Measurements from ENCODE around the gene MBP. TPM values are rescaled to one million over a fixed set of nuclear protein-coding genes. Genes with fewer than 3 reads are reported as not detected.

Gene MBP
- total and polyA plus RNA-seq, 10 of the 15 experiments (the other 5 are each of a cell fraction or from before 2014, with no cell fraction given): 12.2 to 67.8 (median 42.1) TPM

GRCh38 chr18:77144046-77144445 lies 11.5 kb upstream of the MBP start (continued):
- no peak for TF ChIP-seq NKRF (conservative IDR thresholded peaks at IDR 0.05)

GRCh38 chr18:77143196-77143595 lies 10.6 kb upstream of the MBP start:
- CTCF ChIA-PET: no interaction called here

More at GRCh38 chr18:77143196-77143595, 10.6 kb upstream of the MBP start:
- H3K4me3 ChIP-seq: no peak overlapping the region
- FAIRE-seq (no peak), ATAC-seq (no peak), DNase-seq (ENCODE audit: low read depth, low spot score) (no peak)
- no peaks in the 10 kb centered on the region for H3K27me3 ChIP-seq (replicated peaks in 1 of 2; ENCODE audit: control insufficient read depth in 2 of 2, insufficient read depth in 2 of 2, low read length in 1 of 2)
- TF ChIP-seq CBX5 (IDR thresholded peaks at IDR 0.05; ENCODE audit: low read depth) (peak; percentile 24; the same call in 1 of the 2 replicates), EGR1 (IDR thresholded peaks at IDR 0.05; ENCODE audit: borderline replicate concordance in 1 of 2, low read depth in 2 of 2, low read length in 2 of 2) (no peak)
- no peaks in the 10 kb centered on the region for H4K20me1 ChIP-seq (ENCODE audit: control insufficient read depth, insufficient read depth)
- no peak overlapping the region for H3K4me2 ChIP-seq (ENCODE audit: control insufficient read depth, insufficient read depth)
- intact Hi-C loops (cut with micrococcal nuclease; ENCODE audit: unreplicated experiment): no loop called here
- H3K79me2 ChIP-seq (ENCODE audit: control insufficient read depth, insufficient read depth, low read length): no peaks in the 10 kb centered on the region
- no peaks in the 10 kb centered on the region for H3K36me3 ChIP-seq (ENCODE audit: control insufficient read depth in 2 of 2, insufficient read depth in 2 of 2, low read length in 1 of 2)
- in situ Hi-C loops (cut with MboI): no loop called here
- WGBS (ENCODE audit: insufficient coverage, insufficient replicate concordance, low lambda C conversion rate, missing lambda C conversion rate): 41% methylated on average over 2 of the region's 2 CpGs
- POLR2A ChIA-PET: no interaction called here
- no peak overlapping the region for H3K27ac ChIP-seq (ENCODE audit: control insufficient read depth, insufficient read depth)
- peaks cover 8% of the 10 kb centered on the region for H3K4me1 ChIP-seq (ENCODE audit: control insufficient read depth, insufficient read depth, low read length)
- RAD21 ChIA-PET (ENCODE audit: unreplicated experiment): no interaction called here
- H3K9ac ChIP-seq (ENCODE audit: control insufficient read depth, insufficient read depth, low read length): no peak overlapping the region
- SMC1A ChIA-PET (ENCODE audit: uncharacterized antibody, unreplicated experiment): interaction anchor here (0.6 kb wide), 1 partner anchor 17 kb away, joined by 3 read pairs; no protein-coding TSS in a partner anchor
- peaks cover 13% of the 10 kb centered on the region; the same call in 2 of the 3 replicates for H3K9me3 ChIP-seq (replicated peaks; ENCODE audit: control insufficient read depth, insufficient read depth, low read length)
- no peak overlapping the region for H2AFZ ChIP-seq (ENCODE audit: control insufficient read depth, low read depth, low read length)
- BruUV-seq (replicated peaks): no TSS peak

All from GM12878 (cell line).